DMS53 (cell line): ENCODE measurements around the gene TEPSIN.

Source experiments
- DNase-seq: peaks from one replicate; lab custom pipeline; 2025; lab: John Stamatoyannopoulos, UW

The TEPSIN gene

DNA sequence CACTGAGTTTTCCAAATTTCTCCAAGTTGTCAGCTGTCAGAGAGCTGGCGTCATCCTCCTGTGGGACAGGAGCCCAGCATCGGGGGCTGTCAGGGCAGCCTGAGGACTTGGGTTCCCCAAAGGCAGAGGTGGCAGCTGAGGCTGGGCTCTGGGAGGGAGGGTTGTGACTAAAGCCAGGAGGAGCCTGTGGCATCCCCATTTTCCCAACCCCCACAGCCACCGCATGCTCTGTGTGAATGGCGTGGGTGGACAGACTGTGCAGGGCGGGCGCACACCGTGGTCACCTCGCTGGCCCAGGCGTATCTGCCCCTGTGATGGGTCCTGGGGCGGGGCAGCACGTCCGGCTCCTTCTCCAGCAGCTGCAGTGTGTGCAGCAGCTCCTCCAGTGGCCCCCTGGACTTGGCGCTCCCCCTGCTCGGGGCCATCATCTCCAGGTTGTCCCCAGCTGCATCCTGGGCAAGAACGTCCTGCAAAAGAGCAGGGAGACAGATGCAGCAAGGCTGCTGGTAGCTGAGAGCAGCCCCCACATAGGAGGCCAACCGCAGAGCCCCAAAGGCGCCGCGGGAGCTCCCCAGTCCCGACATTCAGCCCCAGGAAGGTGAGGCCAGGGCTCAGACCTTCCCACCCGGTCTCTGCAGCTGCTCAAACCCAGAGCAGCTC is 40.9 kb downstream of the TEPSIN start:
- no peak for DNase-seq

DNA sequence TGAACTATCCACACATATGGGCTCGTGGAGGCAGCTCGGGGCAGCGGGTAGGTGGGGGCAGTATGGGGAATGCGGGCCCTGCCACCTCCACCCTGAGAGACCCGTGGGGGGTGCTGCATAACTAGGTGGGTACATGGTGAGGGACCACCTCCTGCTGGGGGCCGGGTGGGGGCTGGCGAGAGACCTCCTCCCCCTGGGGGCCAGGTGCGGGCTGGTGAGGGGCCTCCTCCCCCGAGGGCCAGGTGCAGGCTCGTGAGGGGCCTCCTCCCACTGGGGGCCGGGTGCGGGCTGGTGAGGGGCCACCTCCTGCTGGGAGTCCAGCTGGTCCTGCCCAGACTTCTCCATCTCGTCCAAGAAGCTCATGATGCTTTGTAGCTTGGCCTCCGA is 41.5 kb downstream of the TEPSIN start:
- DNase-seq, result no peak

DNA sequence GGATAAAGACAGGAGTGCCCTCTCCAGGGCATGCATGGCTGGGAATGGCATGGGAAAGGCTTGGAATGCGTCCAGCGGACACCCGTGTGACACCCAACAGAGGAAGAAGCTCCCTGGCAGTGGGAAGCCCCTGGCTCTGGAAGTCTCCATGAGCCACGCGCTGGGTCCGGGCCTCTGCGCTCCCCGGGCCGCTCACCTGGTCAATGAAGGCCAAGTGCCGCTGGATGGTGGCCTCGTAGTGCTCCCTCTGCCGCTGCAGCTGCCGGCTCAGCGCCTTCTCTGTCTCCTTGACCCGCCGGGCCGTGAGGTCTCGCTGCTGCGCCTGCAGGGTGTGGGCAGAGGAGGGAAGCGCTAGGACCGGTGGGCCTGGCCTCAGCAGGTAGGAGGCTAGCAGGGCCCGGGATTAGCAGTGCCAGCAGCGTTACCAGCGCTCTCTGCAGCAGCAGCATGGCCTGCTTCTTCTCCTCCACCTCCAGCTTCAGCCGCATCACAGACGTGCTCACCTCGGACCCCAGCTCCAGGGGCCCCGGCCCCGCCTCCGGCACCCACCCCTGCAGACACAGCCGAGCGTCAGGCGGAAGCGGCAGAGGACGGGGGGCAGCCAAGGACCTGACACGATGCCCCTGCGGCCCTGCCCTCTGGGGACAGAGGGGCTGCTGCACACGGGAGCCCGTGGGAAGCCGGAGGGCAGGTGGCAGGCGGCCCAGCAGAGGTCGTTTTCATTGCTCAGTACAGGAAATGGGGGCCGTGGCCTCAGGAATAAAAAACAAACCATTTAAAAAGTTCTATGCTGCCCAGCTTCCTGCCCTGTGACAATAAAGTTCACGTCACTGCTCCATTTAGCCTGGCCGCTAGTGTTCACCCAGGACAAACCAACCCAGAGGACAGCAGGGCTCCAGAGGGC is 42.1 kb downstream of the TEPSIN start:
- no peak for DNase-seq

DNA sequence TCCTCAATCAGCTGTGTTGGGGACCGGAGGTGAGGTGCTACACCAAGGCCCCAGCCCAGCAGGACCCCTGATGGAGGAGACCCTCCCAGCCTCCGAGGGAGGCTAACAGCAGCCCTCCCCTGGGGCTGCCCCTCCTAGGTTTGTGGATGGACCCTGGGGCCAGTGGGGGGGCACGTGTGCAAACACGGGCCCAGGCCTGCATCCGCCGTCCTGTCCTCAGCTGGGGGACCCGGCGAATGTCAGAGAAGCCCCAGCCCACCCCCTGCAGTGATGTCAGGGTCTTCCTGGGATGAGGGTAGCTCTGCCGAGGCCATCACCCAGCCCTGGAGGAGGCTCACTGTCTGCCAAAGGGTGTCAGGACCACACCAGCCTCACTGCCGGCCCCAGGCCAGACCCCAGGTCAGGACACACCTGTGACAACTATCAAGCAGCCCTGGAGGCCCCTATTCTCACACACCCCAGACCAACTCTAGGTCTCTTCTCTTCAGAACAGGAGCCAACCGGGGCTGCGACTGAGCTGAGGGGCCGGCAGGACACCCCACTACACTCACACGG is 42.8 kb downstream of the TEPSIN start:
- no peak for DNase-seq

DNA sequence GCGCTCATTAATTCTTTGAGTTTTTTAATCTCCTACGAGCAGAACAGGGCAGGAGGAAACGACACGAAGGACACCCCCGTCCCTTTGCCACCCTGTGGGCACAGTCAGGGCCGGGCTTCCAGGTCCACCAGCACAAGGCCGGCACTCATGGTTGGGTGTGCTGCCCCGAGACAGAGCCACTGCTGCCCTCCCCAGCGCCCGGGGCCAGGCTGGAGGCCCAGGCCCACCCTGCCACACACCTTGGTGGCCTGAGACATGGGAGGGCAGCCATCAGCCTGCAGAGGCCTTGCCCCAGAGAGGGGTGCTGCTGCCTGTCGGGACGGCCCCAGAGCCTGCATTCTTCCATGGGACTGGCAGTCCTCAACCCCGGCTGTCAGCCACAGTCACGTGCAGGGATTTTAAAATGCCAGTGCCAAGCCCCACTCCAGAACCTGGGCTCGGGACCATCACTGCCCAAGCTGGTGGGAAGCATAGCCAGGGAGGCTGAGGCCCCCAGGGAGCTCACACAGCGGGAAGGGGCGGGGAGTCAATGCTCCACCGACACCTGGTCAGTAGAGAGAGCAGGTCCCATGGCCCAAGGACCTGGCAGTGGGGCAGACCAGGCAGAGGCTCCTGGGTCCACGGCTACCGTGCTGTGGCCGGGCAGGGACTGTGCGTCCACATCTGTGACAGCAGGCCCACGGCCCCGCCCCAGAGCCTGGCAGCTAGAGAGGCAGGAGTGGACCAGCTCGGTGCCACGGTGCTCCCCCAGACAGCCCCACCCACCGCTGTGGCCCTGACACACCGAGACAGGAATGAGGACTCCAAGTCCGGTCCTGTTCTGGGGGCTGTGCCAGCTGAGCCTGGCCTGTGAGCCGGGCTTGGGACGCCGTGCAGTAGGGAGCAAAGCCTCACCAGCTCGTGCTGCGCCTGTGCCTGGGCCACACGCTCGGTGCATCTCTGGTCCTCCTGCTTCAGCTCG is 43.6 kb downstream of the TEPSIN start:
- DNase-seq, result no peak

DNA sequence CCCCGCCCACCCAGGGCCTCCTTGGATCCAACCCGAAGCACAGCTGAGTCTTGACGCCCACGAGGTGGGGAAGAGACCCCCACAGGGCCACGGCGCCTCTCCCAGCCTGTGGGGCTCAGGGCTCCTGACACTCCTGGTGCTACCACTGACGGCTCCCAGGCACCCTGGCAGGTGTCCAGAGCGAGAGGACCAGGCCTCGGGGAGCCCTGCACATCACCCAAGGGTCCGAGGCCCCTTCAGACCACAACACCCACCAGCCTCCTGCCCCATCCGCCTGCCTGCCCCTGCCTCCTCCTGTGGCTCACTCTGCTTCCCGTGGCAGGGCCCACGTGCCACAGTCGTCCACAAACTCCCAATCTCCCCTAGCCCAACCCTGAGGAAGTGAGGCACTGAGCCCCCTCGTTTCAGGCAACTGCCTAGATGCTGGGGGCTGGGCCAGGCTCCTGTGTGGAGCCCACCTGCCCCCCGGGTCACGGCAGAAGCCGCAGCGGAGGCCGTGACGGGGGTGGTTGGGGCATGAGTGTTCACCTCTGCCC is 44.6 kb downstream of the TEPSIN start:
- DNase-seq, result no peak

DNA sequence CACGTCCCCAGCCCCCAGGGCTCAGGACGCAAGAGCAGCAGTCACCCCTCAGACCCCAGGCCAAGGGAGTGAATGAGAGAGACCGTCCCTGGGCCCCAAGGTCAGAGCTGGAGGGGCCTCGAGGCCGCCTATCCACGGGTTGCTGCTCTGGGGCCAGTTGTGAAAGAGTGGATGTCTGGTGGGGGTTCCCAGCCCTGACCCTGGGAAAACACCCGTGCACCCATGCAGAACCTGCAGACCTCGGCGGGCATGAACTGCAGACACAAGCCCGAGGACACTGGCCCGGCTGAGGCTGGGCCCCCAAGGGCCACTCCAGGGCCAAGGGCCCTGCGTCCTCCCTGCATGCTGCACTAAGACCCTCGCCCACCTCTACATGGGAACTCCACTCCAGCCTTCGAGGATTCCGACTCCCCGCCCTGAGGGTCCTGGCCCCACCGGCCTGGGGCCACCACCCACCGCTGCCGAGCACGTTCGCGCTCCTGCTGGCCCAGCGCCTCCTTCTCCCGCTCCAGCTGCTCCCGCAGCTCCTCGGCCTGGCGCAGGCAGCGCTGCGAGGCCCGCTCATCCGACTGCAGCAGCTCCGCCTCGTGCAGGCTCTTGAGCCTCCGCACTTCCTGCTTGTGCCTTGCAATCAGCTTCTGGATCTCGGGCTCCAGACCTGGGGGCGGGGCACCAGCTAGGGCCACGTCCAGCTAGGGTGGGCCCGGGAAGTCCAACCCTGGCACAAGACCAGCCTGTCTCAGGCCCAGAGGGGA is 45.2 kb downstream of the TEPSIN start:
- no peak for DNase-seq

DNA sequence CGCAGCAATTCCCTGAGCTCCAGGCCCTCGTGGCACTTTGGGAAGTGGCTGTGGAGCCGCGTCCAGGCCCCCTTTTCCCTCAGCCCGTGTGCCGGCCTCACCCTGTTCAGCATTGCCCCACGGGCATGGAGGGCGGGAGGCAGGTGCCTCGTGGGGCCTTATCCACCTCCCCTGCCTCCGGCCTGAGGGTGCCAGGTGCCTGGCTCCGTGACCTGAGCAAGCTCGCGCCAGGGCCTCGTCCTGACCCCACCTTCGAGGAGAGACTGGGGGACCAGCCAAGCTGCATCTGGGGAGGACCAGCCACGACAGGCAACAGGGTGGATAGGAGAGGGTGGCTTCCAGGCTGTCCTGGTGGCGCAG is 45.8 kb downstream of the TEPSIN start:
- no peak for DNase-seq

DNA sequence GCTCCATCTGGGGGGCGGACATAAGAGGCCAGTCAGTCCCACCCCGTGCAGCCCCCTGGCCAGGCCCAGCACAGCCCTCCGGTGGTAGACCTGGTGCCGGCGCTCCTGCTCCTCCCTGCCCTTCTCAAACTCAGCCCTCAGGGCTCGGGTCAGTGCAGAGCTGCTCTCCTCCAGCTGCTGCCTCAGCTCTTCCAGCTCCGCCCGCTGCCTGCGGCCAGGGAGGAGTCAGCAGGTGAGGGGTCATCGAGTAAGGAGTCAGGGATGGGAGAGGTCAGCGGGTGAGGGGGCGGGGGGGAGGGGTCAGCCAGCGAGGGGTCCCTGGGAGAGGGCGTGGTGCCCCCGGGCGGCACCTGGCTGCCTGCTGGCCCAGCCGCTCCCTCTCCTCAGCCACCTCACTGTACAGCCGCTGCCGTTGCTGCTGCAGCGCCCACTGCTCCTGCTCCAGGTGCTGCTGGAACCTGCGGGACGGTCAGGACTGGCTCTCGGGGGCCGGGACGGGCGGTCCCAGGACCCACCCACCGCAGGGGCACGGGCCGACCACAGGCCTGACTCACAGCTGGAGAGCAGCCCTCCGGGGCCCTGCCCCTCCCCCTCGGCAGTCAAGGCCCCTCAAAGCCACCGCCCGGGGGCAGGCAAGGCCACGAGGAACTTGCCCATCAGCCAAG is 46.3 kb downstream of the TEPSIN start:
- no peak for DNase-seq

DNA sequence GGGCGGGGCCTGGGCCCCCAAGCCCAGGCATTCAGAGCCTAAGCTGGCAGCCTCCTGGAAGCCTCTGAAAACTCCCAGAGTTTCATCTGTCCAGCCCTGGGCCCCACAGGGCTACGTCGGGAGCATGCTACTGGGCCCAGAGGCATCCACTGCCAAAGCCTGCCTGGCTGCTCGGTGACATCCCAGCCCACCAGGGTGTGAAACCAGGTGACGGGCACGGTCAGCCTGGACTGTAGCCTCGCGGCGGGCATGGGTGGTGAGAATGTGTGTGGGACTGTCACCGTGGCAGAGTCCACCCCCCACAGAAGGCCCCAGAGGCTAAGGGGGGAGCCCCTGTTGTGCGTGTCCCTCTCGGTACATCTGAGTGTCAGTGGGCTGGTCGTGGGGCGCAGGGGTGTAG is 47.2 kb downstream of the TEPSIN start:
- no peak for DNase-seq

DNA sequence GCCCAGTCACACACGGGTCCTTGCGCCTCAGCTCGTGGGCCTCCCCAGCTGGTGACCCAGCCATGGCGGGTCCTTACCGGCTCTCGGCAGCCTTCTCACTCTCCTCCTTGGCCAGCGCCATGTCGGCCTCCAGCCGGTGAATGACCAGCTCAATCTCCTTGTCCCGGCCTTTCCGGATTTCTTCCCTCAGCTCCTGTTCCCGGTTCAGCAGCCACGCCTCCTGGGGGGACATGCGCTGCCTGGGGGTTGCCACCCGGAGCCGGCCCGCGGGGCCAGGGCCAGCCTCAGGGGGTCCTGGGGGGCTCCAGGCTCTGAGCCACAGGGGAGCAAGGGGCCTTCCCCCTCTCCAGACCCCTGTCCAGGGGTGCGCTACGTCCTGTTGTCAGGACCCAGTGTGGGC is 47.7 kb downstream of the TEPSIN start:
- no peak for DNase-seq

DNA sequence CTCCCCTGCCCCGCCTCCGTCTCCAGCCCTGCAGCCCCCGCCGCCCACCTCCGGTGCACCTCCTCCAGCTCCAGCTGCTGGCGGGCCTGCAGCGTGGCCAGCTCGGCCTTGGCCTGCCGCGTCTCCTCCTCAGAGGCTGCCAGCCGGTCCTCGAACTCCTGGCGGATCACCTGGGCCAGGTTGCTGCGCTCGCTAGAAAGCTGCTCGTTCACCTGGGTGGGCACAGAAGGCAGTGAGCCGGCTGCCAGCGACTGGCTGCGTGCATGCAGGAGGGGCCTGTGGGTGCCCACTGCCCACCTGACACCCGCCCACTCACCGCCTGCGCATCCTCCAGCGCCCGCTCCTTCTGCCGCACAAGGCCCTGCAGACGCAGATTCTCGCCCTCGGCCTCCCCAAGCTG is 48.3 kb downstream of the TEPSIN start:
- DNase-seq, result no peak

DNA sequence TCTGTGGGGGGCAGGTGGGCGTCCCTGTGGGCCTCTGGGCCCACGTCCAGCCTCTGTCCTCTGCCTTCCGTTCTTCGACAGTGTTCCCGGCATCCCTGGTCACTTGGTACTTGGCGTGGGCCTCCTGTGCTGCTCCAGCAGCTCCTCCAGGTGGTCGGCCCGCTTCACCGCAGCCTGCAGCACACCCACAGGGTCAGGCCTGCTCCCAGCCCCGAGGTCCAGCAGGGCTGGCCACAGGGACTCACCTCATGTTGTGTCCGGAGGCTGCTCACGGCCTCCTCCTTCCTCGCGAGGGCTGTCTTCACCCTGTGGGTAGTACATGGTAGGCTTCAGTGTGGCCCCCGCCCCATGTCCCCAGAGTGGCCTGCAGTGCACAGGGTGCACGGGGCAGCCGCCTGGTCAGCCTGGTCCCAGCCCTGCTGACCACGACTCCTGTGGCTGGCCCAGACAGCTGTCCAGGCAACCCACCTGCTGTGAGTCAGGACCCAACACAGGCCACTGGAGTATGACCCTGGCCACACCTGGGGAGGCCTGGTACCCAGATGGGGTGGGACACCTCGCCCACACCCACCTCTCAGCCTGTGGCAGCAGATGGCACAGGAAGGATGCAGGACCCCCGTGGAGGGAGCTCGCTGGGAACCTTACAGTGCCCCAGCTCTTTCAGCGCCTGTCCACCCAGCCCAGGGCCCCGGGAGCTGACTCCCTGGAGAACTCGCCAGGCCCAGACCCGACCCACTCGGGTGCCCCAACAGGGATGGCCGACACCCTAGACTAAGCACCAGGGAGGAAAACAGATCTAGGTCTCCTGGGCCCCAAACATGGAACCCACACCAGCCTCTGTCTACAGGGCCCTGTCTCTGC is 49.0 kb downstream of the TEPSIN start:
- peak; percentile 40 for DNase-seq

DNA sequence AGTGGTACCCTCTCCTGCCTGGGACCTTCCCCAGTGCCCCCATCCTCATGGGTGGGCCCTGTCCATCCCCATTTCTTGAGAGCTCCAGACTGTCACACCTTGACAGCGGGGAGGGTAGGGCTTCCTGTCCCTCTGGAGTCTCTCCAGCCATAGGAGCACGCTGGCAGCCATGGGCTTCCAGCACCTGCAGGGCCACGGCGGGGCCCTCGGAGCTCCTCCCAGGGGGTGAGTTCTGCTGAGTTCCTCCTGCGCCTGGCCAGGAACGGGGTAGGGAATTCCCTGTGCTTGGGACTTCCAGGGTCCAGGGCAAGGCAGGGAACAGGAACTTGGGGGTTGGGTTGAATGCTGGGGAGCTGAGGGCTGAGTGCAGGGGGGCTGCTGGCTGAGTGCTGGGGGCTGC is 49.8 kb downstream of the TEPSIN start:
- DNase-seq, result no peak

DNA sequence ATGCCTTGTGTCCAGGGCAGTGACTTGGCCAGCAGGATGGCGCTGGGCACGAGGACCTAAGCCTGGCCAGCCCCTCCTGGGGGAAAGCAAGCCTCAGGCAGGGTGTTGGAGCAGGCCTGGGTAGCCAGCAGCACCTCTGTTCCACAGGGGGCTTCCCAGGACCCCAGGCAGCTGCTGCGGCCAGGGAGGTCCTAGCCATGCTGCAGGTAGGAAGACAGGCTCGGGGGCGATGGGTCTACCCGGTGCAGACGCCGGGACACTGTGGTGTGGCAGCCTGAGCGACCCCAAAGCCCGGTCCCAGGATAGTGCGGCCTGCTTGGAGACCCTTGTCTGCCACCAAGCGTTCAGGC is 50.4 kb downstream of the TEPSIN start:
- no peak for DNase-seq

DNA sequence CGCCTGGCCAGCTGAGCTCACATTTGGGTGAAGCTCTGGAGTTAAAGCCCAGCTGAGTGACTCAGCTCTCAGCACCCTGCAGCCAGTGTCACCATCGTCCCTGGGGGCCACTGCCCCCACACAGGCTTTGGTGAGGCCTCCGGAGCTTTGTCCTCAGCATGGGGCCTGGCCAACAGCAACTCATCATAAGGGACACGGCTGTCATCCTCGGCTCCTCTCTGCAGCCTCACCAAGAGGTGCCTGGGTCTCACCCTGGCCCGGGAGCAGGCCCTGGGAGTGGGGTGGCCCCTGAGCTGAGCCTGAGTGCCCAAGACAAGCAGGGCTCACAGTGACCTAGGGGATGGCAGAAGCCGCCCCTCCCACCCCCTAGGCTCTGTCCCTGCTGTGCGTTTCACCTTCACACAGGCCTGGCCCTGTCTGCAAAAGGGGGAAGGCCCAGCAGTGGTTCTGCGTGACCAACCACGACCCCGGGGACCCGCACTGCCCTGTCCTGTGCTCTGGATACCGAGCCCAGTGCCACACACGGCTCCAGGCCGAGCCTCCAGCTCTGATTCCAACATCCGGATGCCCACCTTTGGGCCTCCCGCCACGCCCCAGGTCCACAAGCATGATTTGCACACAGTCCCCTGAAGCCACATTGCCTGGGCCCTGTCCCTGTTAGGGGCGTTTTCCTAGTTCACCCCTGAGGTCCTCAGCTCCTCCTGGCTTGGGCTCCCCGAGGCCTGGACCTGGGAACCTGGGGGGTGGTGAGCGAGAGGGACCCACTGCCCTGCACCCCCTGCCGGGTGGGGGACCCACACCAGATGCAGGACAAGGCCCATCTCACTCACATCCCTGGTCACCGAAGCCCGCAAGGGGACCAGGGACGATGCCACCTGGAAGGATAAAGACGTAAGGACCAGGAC is 51.0 kb downstream of the TEPSIN start:
- DNase-seq, result no peak

DNA sequence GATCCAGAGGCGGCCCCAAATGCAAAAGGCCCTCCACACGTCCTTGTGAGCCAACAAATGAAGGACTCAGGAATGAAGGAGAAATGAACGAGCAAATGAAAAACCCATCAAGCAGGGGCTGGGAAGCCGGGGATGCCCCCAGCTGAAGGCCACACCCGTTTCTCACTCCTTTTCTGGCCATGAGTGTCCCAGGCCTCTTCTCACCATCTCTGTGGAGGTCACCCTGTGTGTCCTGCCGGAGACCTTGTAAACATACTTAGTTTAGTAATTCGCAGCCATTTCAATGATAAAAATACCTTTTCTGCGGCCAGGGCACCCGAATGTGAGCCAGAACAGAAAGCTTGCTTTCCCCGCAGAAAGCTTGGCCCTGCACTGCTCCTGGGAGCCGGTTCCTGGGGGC is 51.7 kb downstream of the TEPSIN start:
- DNase-seq, result no peak

DNA sequence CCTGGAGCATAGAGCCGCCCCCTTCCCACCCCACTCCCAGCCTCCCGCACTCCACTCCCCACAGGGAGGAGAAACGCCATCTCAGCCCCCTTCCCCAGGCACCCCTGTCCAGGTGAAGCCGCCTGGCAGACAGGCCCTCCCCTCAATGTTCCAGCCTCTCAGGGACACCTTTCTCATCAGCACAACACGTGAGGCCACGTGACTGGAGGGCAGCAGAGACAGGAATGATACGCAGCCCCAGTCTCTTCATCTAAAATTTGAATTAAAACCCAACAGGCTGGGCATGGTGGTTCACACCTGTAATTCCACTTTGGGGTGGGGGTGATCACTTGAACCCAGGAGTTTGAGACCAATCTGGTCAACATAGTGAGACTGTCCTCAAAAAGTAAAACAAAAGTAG is 52.7 kb downstream of the TEPSIN start:
- DNase-seq, result no peak

DNA sequence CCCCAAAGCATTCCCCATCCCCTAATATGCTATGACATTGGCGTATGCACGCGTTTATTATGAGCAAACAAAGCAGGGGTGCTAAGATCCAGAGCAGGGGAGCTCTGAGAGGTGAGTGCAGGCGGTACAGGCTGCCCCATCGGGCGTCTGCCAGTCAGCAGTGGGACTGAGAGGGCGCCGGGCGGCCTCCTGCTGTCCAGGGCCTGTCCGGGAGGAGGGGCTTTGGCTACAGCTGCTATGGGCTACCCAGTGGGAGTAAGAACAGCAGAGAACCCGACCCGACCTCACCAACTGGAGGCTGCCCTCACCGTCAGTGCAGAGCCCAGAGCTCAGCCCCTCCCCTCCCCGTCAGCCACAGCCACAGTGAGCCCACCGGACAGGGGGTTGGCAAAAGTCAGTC is 54.3 kb downstream of the TEPSIN start:
- no peak for DNase-seq
